ENCODE data around the gene SLC44A4.

SLC44A4 gene

DNA sequence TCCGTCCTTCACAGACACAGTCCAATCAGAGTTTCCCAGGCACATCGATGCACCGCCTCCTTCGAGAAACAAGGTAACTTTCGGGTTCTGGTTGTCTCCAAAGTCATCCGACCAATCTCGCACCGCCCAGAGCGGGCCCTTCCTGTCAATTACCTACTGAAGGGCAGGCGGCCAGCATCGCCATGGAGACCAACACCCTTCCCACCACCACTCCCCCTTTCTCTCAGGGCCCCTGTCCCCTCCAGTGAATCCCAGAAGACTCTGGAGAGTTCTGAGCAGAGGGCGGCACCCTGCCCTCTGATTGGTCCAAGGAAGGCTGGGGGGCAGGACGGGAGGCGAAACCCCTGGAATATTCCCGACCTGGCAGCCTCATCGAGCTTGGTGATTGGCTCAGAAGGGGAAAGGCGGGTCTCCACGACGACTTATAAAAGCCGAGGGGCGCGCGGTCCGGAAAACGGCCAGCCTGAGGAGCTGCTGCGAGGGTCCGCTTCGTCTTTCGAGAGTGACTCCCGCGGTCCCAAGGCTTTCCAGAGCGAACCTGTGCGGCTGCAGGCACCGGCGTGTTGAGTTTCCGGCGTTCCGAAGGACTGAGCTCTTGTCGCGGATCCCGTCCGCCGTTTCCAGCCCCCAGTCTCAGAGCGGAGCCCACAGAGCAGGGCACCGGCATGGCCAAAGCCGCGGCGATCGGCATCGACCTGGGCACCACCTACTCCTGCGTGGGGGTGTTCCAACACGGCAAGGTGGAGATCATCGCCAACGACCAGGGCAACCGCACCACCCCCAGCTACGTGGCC lies 51.3 kb downstream of the SLC44A4 start, which contains the start of gene HSPA1B:
Gene HSPA1B, plus strand, starts transcription at position 453 of the 794 bp plus-strand sequence. Its CDS starts 213 bp downstream, at position 666.
- no peak for TF ChIP-seq ZNF70 (CRISPR knock-in tag; IDR thresholded peaks at IDR 0.05)
- no peak for TF ChIP-seq ZFP3 (CRISPR knock-in tag; IDR thresholded peaks at IDR 0.05)
- TF ChIP-seq RARB (CRISPR knock-in tag; IDR thresholded peaks at IDR 0.05), result no peak
- TF ChIP-seq OSR1 (CRISPR knock-in tag; IDR thresholded peaks at IDR 0.05), result no peak
- TF ChIP-seq ZNF565 (CRISPR knock-in tag; conservative IDR thresholded peaks at IDR 0.05; ENCODE audit: low read depth), result no peak
- TF ChIP-seq CSRNP3 (CRISPR knock-in tag; IDR thresholded peaks at IDR 0.05), result no peak
- TF ChIP-seq ISL1 (CRISPR knock-in tag; IDR thresholded peaks at IDR 0.05), result no peak
- no peak for TF ChIP-seq CSDC2 (CRISPR knock-in tag; IDR thresholded peaks at IDR 0.05)
- TF ChIP-seq POU6F1 (CRISPR knock-in tag; IDR thresholded peaks at IDR 0.05; ENCODE audit: borderline replicate concordance, low read depth), result no peak
- no peak for TF ChIP-seq SNAI2 (CRISPR knock-in tag; IDR thresholded peaks at IDR 0.05)
- no peak for TF ChIP-seq CREB5 (CRISPR knock-in tag; IDR thresholded peaks at IDR 0.05; ENCODE audit: low read depth)
- no peak for TF ChIP-seq PATZ1 (CRISPR knock-in tag; IDR thresholded peaks at IDR 0.05; ENCODE audit: borderline replicate concordance)
- ATAC-seq, result peak; percentile 90

DNA sequence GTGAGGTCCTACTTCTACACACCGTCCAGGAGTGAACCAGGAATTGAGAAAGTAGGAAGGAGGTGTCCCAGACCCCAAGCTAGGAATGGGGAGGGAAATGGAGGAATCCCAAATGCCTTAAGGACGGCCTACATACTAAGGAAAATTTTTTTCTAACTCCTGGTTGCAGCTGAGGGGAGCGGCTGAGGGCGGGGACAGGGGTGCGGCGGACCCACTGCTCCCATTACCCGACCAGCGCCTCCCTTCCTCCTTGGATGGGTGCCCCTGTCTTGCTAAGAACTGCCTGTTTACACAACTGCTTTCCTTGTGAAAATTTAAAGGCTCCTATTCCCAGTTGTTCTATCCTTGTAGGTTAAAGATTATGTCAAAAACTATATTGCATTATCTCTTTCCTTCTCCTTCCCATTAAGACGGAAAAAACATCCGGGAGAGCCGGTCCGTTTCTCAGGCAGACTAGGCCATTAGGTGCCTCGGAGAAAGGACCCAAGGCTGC lies 52.0 kb downstream of the SLC44A4 start:
- peak; percentile 36 for ATAC-seq

More for the DNA sequence above, 52.0 kb downstream of the SLC44A4 start:
- no peak for TF ChIP-seq PPARA (CRISPR knock-in tag; IDR thresholded peaks at IDR 0.05; ENCODE audit: borderline replicate concordance)
- no peak for TF ChIP-seq BACH2 (CRISPR knock-in tag; IDR thresholded peaks at IDR 0.05; ENCODE audit: borderline replicate concordance)
- TF ChIP-seq ZC3H10 (CRISPR knock-in tag; IDR thresholded peaks at IDR 0.05), result no peak
- no peak for TF ChIP-seq CSRNP3 (CRISPR knock-in tag; IDR thresholded peaks at IDR 0.05)
- TF ChIP-seq ISL1 (CRISPR knock-in tag; IDR thresholded peaks at IDR 0.05), result no peak
- no peak for TF ChIP-seq CREB5 (CRISPR knock-in tag; IDR thresholded peaks at IDR 0.05; ENCODE audit: low read depth)
- TF ChIP-seq GLIS3 (CRISPR knock-in tag; IDR thresholded peaks at IDR 0.05), result no peak
- TF ChIP-seq PATZ1 (CRISPR knock-in tag; IDR thresholded peaks at IDR 0.05; ENCODE audit: borderline replicate concordance), result no peak
- TF ChIP-seq POU6F1 (CRISPR knock-in tag; IDR thresholded peaks at IDR 0.05; ENCODE audit: borderline replicate concordance, low read depth), result no peak
- no peak for TF ChIP-seq ZFP30 (CRISPR knock-in tag; IDR thresholded peaks at IDR 0.05)

All from SK-N-SH treated with all-trans-retinoic acid at 6 μM for 48 hours (cell line).